ENCODE data around the gene MGLL.

The MGLL gene

DNA sequence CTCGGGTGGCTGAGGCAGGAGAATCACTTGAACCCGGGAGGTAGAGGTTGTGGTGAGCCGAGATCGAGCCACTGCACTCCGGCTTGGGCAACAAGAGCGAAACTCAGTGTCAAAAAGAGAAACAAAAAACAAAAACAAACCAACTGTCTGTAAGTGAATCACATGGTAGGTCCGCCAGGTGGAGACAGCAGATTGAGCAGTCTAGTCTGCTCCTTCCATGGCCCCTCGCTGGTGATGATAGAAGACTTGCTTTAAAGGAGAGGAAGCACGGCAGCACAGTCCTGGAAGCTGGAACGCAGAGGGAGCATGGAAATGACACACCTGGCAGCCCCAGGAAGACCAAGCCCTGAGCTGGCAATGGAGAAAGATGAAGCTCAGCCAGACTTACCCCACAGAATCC is 31.4 kb upstream of the MGLL start:
- Histone ChIP-seq H3K36me3 (replicated peaks; ENCODE audit: insufficient read depth, low read length) (no peaks in the 10 kb centered on the region), H3K79me2 (ENCODE audit: low read length) (no peaks in the 10 kb centered on the region), H3K4me1 (ENCODE audit: low read length) (no peaks in the 10 kb centered on the region), H2AFZ (ENCODE audit: low read length) (peak overlapping the region; percentile 78), H3F3A (ENCODE audit: insufficient read depth, low read length) (no peaks in the 10 kb centered on the region), H3K27me3 (replicated peaks; ENCODE audit: insufficient read depth, low read length) (no peaks in the 10 kb centered on the region), H3K27ac (ENCODE audit: low read length) (peak overlapping the region; percentile 38; the same call in 1 of the 2 replicates), H4K20me1 (ENCODE audit: insufficient read depth, low read length) (no peaks in the 10 kb centered on the region), H3K9me3 (replicated peaks; ENCODE audit: insufficient read depth, low read length) (no peaks in the 10 kb centered on the region), H3K4me3 (ENCODE audit: low read length) (peak overlapping the region; percentile 45), H3K4me2 (ENCODE audit: low read depth, low read length) (peak overlapping the region; percentile 79), H3K9me2 (replicated peaks; ENCODE audit: insufficient read depth, low read length) (no peaks in the 10 kb centered on the region), H3K9ac (ENCODE audit: low read length) (peak overlapping the region; percentile 37; the same call in 1 of the 2 replicates)
- TF ChIP-seq, protein P1, sequence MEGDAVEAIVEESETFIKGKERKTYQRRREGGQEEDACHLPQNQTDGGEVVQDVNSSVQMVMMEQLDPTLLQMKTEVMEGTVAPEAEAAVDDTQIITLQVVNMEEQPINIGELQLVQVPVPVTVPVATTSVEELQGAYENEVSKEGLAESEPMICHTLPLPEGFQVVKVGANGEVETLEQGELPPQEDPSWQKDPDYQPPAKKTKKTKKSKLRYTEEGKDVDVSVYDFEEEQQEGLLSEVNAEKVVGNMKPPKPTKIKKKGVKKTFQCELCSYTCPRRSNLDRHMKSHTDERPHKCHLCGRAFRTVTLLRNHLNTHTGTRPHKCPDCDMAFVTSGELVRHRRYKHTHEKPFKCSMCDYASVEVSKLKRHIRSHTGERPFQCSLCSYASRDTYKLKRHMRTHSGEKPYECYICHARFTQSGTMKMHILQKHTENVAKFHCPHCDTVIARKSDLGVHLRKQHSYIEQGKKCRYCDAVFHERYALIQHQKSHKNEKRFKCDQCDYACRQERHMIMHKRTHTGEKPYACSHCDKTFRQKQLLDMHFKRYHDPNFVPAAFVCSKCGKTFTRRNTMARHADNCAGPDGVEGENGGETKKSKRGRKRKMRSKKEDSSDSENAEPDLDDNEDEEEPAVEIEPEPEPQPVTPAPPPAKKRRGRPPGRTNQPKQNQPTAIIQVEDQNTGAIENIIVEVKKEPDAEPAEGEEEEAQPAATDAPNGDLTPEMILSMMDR (IDR thresholded peaks at IDR 0.05; ENCODE audit: low read length) = peak; percentile 63
- TF ChIP-seq EZH2phosphoT487 (IDR thresholded peaks at IDR 0.05; ENCODE audit: low read length) (no peak), EZH2 (optimal IDR thresholded peaks at IDR 0.05; ENCODE audit: low read depth, low read length) (no peak)
- peak; percentile 85 for DNase-seq

DNA sequence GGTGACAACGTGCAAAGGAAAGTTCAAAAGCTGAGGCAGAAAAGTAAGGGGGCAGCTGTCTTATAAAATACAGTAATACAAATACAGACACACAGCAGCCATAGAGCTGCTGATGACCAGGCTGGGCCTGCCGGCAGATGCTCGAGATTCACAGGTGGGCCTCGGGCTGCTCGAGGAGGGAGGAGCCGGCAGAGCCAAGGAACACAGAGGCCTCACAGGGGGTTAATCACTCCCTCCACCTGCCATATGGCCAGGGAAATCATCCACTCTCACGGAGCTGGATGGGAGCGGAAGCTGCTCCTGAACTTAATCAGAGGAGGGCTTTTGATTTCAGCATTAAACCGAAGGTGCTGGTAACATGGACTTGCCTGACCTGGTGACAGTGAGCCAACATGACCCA is 29.6 kb upstream of the MGLL start:
- no peak overlapping the region for H3K4me3 ChIP-seq (ENCODE audit: low read length)
- no peaks in the 10 kb centered on the region for H3K9me3 ChIP-seq (replicated peaks; ENCODE audit: insufficient read depth, low read length)
- no peaks in the 10 kb centered on the region for H3K27me3 ChIP-seq (replicated peaks; ENCODE audit: insufficient read depth, low read length)
- no peak overlapping the region for H3K9ac ChIP-seq (ENCODE audit: low read length)
- no peaks in the 10 kb centered on the region for H3K9me2 ChIP-seq (replicated peaks; ENCODE audit: insufficient read depth, low read length)
- TF ChIP-seq, protein P1 (IDR thresholded peaks at IDR 0.05; ENCODE audit: low read length) = no peak
- TF ChIP-seq EZH2 (optimal IDR thresholded peaks at IDR 0.05; ENCODE audit: low read depth, low read length) (no peak), EZH2phosphoT487 (IDR thresholded peaks at IDR 0.05; ENCODE audit: low read length) (no peak)
- no peaks in the 10 kb centered on the region for H3K4me1 ChIP-seq (ENCODE audit: low read length)
- no peak for DNase-seq
- H3K79me2 ChIP-seq (ENCODE audit: low read length) = no peaks in the 10 kb centered on the region
- no peaks in the 10 kb centered on the region for H3K36me3 ChIP-seq (replicated peaks; ENCODE audit: insufficient read depth, low read length)
- no peak overlapping the region for H2AFZ ChIP-seq (ENCODE audit: low read length)
- no peak overlapping the region for H3K27ac ChIP-seq (ENCODE audit: low read length)
- H3F3A ChIP-seq (ENCODE audit: insufficient read depth, low read length) = no peaks in the 10 kb centered on the region
- no peak overlapping the region for H3K4me2 ChIP-seq (ENCODE audit: low read depth, low read length)
- no peaks in the 10 kb centered on the region for H4K20me1 ChIP-seq (ENCODE audit: insufficient read depth, low read length)

DNA sequence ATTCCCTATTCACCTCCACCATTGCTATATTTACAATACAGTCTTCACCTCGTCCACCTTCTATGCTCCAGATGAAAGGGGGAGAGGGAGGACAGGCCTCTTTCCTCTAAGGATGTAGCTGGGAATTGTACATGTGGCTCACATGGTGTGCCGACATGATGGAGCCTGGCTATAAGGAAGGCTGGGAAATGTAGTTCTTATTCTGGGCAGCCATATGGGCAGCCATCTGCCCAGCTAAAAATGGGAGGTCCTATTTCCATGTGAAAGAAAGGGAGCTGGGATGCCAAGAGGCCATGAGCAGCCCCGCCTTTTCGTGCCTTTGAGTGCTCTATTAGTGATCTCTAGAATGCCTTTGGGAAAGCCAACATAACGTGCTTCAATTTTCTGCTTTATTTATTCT is 27.1 kb upstream of the MGLL start:
- Histone ChIP-seq H3K9ac (ENCODE audit: low read length) (no peak overlapping the region), H3K27me3 (replicated peaks; ENCODE audit: insufficient read depth, low read length) (no peaks in the 10 kb centered on the region), H3K4me2 (ENCODE audit: low read depth, low read length) (no peak overlapping the region), H3K36me3 (replicated peaks; ENCODE audit: insufficient read depth, low read length) (no peaks in the 10 kb centered on the region), H3K4me1 (ENCODE audit: low read length) (no peaks in the 10 kb centered on the region), H3K27ac (ENCODE audit: low read length) (no peak overlapping the region), H3K79me2 (ENCODE audit: low read length) (no peaks in the 10 kb centered on the region), H4K20me1 (ENCODE audit: insufficient read depth, low read length) (no peaks in the 10 kb centered on the region), H3K9me2 (replicated peaks; ENCODE audit: insufficient read depth, low read length) (no peaks in the 10 kb centered on the region), H2AFZ (ENCODE audit: low read length) (no peak overlapping the region), H3K4me3 (ENCODE audit: low read length) (no peak overlapping the region), H3F3A (ENCODE audit: insufficient read depth, low read length) (no peaks in the 10 kb centered on the region), H3K9me3 (replicated peaks; ENCODE audit: insufficient read depth, low read length) (no peaks in the 10 kb centered on the region)
- TF ChIP-seq EZH2phosphoT487 (IDR thresholded peaks at IDR 0.05; ENCODE audit: low read length) = no peak
- TF ChIP-seq EZH2 (optimal IDR thresholded peaks at IDR 0.05; ENCODE audit: low read depth, low read length) = no peak
- TF ChIP-seq, protein P1 (IDR thresholded peaks at IDR 0.05; ENCODE audit: low read length) = no peak
- DNase-seq = no peak

All from MM.1S (cell line).